Endodermal cell (in vitro differentiated cells): ENCODE results near the gene HECW1. TPM values are rescaled to one million over a fixed set of nuclear protein-coding genes. Genes with fewer than 3 reads are reported as not detected.

Experiments
- DNase-seq: peaks from one replicate; pipeline ENCODE4 v3.0.0-alpha.2; 2017
- H3K27ac ChIP-seq: 2 replicates; pipeline ENCODE4 v1.5.1; 2013; ENCODE audit warnings: mild to moderate bottlenecking, low read depth, low read length, moderate library complexity
- H3K27me3 ChIP-seq: 2 replicates; pipeline ENCODE4 v1.6.1; 2013; ENCODE audit warnings: mild to moderate bottlenecking, low read length, moderate library complexity; ENCODE audit not compliant: insufficient read depth, control insufficient read depth, poor library complexity, severe bottlenecking
- H3K36me3 ChIP-seq: 2 replicates; pipeline ENCODE4 v1.7.0; 2013; ENCODE audit warnings: mild to moderate bottlenecking, low read length, moderate library complexity; ENCODE audit not compliant: control insufficient read depth, insufficient read depth
- H3K4me1 ChIP-seq: one replicate; pipeline ENCODE4 v1.7.0; 2013; ENCODE audit warnings: low read length; ENCODE audit not compliant: control insufficient read depth, insufficient read depth
- H3K4me3 ChIP-seq: 2 replicates; pipeline ENCODE4 v1.5.1; 2013; ENCODE audit warnings: mild to moderate bottlenecking, low read length, moderate library complexity
- H3K9ac ChIP-seq: 2 replicates; pipeline ENCODE4 v1.6.1; 2013; ENCODE audit warnings: mild to moderate bottlenecking, low read length, moderate library complexity; ENCODE audit not compliant: poor library complexity, severe bottlenecking; ENCODE audit errors: extremely low read depth
- H3K9me3 ChIP-seq: 2 replicates; pipeline ENCODE4 v1.6.1; 2013; ENCODE audit warnings: mild to moderate bottlenecking, low read length, moderate library complexity; ENCODE audit not compliant: control insufficient read depth
- H3K27ac Mint-ChIP-seq: 2 replicates; pipeline ENCODE4 v1.8.0; 2020; ENCODE audit warnings: mixed read lengths
- H3K27me3 Mint-ChIP-seq: 2 replicates; pipeline ENCODE4 v1.8.0; 2021; ENCODE audit warnings: mild to moderate bottlenecking, mixed read lengths; ENCODE audit not compliant: insufficient read depth
- H3K36me3 Mint-ChIP-seq: 2 replicates; pipeline ENCODE4 v1.8.0; 2020; ENCODE audit warnings: low read depth, mixed read lengths
- H3K4me1 Mint-ChIP-seq: 2 replicates; pipeline ENCODE4 v1.8.0; 2020; ENCODE audit warnings: mixed read lengths
- H3K4me3 Mint-ChIP-seq: 2 replicates; pipeline ENCODE4 v1.8.0; 2020; ENCODE audit warnings: mild to moderate bottlenecking, moderate library complexity, mixed read lengths
- H3K9me3 Mint-ChIP-seq: 2 replicates; pipeline ENCODE4 v1.8.0; 2020; ENCODE audit warnings: mild to moderate bottlenecking, mixed read lengths
- WGBS, 2 experiments: methylation state at CpG; one replicate each; pipeline versions ENCODE4 v1.1.5 to v1.1.7; 2013; ENCODE audit warnings: missing lambda C conversion rate in 2 of 2, mixed read lengths in 1 of 2; ENCODE audit not compliant: insufficient coverage in 1 of 2, insufficient read length in 1 of 2; 5-methylcytosine and 5-hydroxymethylcytosine counted together
- total RNA-seq, 2 donors: library from RNA; stranded (reverse); fragmentation: NEBNext Ultra II Directional in 1 of 2; extraction: Animal tissue kit (Norgen Biotek cat#: 25700) in 1 of 2; gene quantifications; 2 replicates in 1 of 2; 3 replicates in 1 of 2; pipeline ENCODE4 v1.2.1, GENCODE V29; 2021
- TF ChIP-seq, protein P1 (sequence below): fragments of 200-600 bp; sonication (generic); conservative IDR thresholded peaks from 2 replicates; pipeline ENCODE4 v1.5.0; 2021; ENCODE audit warnings: antibody characterized with exemption, mild to moderate bottlenecking

HECW1 gene
- total RNA-seq, 2 donors from 2014 or later, result 4.6 to 12.0 TPM

DNA sequence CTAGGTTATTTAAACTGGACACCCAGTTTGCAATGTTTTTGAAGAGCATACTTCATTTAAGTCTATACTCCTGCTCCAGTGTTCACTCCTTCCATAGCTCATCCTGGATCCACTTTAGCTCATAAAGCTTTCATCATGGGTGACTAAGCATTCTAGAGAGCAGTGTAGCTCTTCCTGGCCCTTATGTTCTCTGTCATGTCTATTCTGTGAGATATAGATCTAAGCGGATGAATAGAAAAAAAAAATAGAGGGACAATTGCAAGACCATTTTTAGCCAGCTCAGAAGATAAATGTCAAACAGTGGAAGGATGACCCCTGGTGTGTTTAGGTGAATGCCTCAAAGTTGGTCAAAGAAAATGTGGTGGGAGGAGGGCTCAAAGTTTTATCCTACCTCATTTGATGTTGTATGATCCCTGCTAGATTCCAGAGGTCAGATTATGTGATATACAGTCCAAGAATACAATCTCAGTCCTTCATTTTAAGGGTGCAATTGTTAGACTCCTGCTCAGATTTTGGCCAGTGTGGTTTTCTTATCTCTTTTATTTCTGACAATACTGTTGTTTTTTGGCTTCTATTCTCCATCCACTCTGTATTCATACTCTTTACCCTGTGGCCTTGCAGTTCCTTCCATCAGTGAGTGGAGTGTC is 7.5 kb upstream of the HECW1 start:
- no peaks in the 10 kb centered on the region for H3K27me3 ChIP-seq
- H3K4me3 Mint-ChIP-seq, result no peak overlapping the region
- H3K27ac Mint-ChIP-seq, result no peak overlapping the region
- no peak for DNase-seq
- H3K4me3 ChIP-seq, result no peak overlapping the region
- H3K9me3 ChIP-seq, result peaks cover 8% of the 10 kb centered on the region
- peaks cover 6% of the 10 kb centered on the region for H3K4me1 ChIP-seq
- H3K9me3 Mint-ChIP-seq, result peaks cover 3% of the 10 kb centered on the region
- peaks cover 11% of the 10 kb centered on the region for H3K4me1 Mint-ChIP-seq
- no peaks in the 10 kb centered on the region for H3K36me3 Mint-ChIP-seq
- no peaks in the 10 kb centered on the region for H3K27me3 Mint-ChIP-seq
- H3K27ac ChIP-seq, result no peak overlapping the region
- no peaks in the 10 kb centered on the region for H3K36me3 ChIP-seq
- WGBS, 2 experiments, result 88 to 100% methylated on average over 1 of the region's 1 CpG
- H3K9ac ChIP-seq, result no peak overlapping the region
- TF ChIP-seq, protein P1, sequence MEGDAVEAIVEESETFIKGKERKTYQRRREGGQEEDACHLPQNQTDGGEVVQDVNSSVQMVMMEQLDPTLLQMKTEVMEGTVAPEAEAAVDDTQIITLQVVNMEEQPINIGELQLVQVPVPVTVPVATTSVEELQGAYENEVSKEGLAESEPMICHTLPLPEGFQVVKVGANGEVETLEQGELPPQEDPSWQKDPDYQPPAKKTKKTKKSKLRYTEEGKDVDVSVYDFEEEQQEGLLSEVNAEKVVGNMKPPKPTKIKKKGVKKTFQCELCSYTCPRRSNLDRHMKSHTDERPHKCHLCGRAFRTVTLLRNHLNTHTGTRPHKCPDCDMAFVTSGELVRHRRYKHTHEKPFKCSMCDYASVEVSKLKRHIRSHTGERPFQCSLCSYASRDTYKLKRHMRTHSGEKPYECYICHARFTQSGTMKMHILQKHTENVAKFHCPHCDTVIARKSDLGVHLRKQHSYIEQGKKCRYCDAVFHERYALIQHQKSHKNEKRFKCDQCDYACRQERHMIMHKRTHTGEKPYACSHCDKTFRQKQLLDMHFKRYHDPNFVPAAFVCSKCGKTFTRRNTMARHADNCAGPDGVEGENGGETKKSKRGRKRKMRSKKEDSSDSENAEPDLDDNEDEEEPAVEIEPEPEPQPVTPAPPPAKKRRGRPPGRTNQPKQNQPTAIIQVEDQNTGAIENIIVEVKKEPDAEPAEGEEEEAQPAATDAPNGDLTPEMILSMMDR, result no peak

DNA sequence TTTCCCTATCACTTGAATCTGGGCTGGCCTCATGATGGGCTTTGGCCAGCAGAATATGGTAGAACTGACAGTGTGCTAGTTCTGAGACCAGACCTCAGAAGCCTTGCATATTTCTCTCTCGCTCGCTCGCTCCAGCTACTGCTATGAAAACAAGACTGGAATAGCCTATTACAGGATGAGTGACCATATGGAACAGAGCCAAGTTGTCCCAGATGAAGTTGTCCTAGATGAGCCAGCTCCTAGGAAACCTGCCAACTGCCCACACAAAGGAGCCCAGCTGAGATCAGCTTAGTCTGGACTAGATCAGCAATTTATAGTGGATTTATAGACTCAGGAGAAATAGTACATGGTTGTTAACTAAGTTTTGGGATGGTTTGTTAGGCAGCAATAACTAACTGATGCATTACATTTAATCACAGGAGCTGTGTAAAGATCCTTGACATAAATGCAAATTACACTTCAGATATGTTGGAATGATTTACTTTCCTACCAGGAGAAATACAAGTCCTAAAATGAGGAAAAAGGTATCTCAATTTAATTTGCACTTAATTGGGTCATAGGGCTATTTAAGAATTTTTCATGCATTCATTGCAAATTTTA is 6.8 kb upstream of the HECW1 start:
- peaks cover 1% of the 10 kb centered on the region for H3K4me1 ChIP-seq
- 94 to 99% methylated on average over 3 of the region's 3 CpGs for WGBS, 2 experiments
- H3K9me3 ChIP-seq, result peaks cover 8% of the 10 kb centered on the region
- Mint-ChIP-seq H3K27ac (no peak overlapping the region), H3K27me3 (peaks cover 3% of the 10 kb centered on the region), H3K36me3 (no peaks in the 10 kb centered on the region), H3K4me1 (peaks cover 9% of the 10 kb centered on the region), H3K9me3 (peaks cover 3% of the 10 kb centered on the region), H3K4me3 (no peak overlapping the region)
- no peaks in the 10 kb centered on the region for H3K27me3 ChIP-seq
- no peaks in the 10 kb centered on the region for H3K36me3 ChIP-seq
- H3K9ac ChIP-seq, result no peak overlapping the region
- TF ChIP-seq, protein P1, result no peak
- no peak overlapping the region for H3K4me3 ChIP-seq
- no peak for DNase-seq
- H3K27ac ChIP-seq, result no peak overlapping the region

DNA sequence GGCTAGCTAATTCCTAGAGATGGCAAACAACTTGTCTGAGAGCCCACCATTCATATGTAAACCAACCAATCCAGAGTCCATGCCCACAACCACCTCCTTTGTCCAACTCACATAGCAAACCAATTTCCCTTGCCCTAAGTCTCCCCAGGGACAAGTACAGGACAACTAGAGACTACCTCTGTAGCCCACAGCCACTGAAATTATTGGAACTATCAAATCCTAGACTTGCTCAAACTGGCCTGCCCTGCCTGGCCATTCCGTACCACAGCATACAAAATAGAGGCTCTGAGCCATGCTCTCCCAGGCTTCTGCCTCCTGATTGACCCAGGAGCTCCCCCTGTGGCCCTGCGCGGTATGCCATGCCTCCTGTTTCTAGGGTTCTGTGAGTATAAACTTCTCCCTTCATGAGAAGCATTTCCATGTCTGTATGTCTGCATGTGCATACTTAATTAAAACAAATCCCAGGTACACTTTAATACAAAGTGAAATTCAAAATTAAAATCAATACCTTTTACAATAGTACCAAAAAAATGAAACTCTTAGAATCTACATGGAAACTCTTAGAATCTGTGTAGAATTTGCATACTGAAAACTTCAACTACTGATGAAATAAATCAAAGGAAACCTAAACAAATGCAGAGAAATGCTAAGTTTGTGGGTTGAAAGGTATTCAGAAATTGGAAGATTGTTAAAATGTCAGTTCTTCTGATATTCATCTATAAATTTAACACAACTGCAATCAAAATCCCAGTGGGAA is 4.0 kb upstream of the HECW1 start:
- Histone ChIP-seq H3K27ac (no peak overlapping the region), H3K4me3 (no peak overlapping the region), H3K4me1 (no peaks in the 10 kb centered on the region), H3K36me3 (no peaks in the 10 kb centered on the region), H3K27me3 (peaks cover 19% of the 10 kb centered on the region), H3K9ac (no peak overlapping the region), H3K9me3 (peaks cover 8% of the 10 kb centered on the region)
- Mint-ChIP-seq H3K27ac (peak overlapping the region; percentile 92), H3K9me3 (peaks cover 3% of the 10 kb centered on the region), H3K27me3 (peaks cover 21% of the 10 kb centered on the region), H3K4me1 (peaks cover 8% of the 10 kb centered on the region), H3K4me3 (no peak overlapping the region), H3K36me3 (no peaks in the 10 kb centered on the region)
- 0 to 14% methylated on average over 2 to 3 of the region's 3 CpGs for WGBS, 2 experiments
- TF ChIP-seq, protein P1, result peak; percentile 95
- peak; percentile 97 for DNase-seq
